Right ventricle myocardium superior (tissue), 1 donor: Measurements from ENCODE around the gene CCDC106. TPM values are rescaled to one million over a fixed set of nuclear protein-coding genes. Genes with fewer than 3 reads are reported as not detected.
A peak's percentile ranks its signal among the peaks of the same experiment; 100 is the strongest.

Experiments
- ATAC-seq: fragments of 200-7000 bp; cut with Tn5 transposase; one replicate; pipeline ENCODE4 v1.9.1; 2020; ENCODE audit warnings: mild to moderate bottlenecking; ENCODE audit not compliant: poor library complexity
- DNase-seq: peaks from one replicate; pipeline ENCODE4 v3.0.0-alpha.2; 2020
- intact Hi-C: fragments of 100-400 bp; cut with DNase I; formaldehyde crosslinking; loops from one replicate; pipeline ENCODE4 v1.11.2; 2022
- total RNA-seq: library from RNA; stranded (reverse); fragmentation: NEBNext Ultra II Directional; extraction: Animal tissue kit (Norgen Biotek cat#: 25700); gene quantifications from one replicate; pipeline ENCODE4 v1.2.1, GENCODE V29; 2021
- donor health status: DM: no; HTN: yes; CAD: no; lungs with severe emphysema.

Gene CCDC106
- total RNA-seq, 1 donor from 2014 or later, result 20.5 TPM

DNA sequence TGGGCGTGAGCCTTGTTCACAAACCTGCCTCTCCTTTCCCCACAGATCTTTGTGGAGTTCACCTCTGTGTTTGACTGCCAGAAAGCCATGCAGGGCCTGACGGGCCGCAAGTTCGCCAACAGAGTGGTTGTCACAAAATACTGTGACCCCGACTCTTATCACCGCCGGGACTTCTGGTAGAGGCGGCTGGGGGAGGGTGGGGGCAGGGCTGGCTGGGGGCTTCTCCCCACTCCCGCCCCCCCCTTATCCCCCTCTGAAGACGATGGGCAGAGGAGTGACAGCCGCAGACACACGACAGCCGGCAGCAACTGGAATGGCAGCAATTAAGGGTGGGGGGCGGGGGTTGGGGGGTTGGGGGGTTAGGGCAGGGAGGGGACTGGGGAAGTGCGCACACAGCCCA lies 25.9 kb downstream of the CCDC106 start:
- ATAC-seq (no peak), DNase-seq (no peak)
- intact Hi-C loops, result no loop called here

DNA sequence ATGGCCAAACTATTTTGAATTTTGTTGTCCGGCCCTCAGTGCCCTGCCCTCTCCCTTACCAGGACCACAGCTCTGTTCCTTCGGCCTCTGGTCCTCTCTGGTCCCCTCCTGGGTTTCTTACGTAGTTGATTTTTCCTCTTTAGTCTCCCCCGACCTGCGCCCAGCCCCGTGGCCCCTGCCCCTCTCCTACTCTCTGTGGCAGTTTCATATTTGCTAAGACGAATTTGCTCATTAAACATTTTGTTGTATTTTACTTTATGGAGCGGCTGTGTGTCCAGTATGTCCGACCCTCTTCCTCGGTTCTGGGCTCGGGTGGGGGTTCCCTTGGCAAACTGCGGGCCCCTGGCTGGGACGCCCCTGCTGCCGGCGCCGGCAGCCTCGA lies 26.4 kb downstream of the CCDC106 start:
- ATAC-seq, result no peak
- intact Hi-C loops, result no loop called here
- no peak for DNase-seq

DNA sequence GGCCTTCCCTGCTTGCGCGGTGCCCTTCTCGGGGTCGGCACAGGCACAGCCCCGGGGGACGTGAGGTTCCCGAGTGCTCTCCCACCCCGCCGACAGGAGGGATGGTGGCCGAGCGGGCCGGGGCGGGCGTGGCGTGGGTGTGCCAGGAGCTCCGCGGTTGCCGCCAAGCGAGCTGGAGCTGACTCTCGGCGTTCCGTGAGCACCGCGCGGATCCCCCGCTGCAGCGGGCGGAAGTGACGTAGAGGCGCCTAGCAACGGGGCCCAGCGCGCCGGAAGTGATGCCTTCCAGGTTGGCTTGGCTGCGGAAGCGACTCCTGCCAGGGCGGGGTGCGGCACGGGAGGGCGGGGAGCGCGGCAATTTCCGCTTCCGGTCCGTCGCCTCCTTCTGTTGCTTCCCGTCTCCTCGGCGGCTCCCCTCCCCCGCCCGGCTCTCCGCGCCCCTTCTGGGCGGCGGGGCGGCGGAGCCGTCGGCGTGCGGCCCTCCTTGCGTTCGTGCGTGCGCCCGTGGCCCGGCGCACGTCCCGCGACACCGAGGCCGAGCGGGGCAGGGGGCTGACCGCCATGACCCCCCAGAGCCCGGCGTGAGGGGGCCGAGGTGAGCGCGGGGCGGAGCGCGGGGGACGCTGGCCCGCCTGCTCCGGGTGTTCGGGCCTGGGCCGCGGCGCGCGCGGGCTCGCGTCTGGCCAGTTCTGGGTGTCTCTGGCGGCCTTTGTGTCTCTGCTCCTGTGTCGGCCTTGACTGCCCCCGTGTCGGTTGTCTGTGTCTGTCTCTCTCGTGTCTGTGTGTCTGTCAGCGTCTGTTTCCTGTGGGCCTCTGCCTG lies 27.0 kb downstream of the CCDC106 start, which contains the start of gene EPN1:
Gene EPN1, plus strand, starts transcription at position 386 of the 820 bp plus-strand sequence. CDS start 3,402 bp downstream, outside the sequence.
- DNase-seq (peak; percentile 98), ATAC-seq (peak; percentile 92)
- intact Hi-C loops, result no loop called here

DNA sequence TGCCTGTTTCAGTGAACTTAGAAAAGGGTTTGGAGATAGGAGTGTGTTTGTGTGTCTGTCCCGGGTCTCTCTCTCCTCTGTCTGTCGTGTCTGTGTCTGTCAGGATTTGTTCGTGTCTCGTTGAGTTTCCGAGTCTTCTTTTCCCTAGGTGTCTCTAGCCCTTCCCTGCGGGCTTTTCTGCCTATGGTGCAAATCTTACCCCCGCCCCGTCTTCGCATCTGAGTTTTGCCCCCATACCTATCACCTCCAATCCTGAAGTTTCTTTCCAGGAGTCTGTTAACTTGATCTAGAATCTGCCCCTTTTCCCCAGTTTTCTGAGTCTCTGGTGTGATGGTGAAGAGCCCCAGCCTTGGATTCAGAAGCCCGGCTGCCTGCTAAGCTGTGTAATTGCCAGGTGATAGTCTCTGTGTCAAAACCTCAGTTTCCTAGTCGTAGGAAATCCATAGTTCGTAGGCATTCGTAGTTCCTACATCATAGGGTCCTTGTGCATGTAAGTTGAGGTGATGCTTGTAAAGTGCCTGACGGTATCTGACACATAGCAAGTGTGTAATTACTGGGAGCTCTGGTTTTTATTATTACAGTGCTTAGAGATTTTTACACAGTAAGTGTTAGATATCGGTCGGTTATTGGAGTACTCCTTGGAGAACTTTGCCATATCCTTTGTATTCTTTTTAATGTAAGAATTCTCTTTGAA lies 27.8 kb downstream of the CCDC106 start:
- DNase-seq (no peak), ATAC-seq (no peak)
- intact Hi-C loops, result no loop called here

DNA sequence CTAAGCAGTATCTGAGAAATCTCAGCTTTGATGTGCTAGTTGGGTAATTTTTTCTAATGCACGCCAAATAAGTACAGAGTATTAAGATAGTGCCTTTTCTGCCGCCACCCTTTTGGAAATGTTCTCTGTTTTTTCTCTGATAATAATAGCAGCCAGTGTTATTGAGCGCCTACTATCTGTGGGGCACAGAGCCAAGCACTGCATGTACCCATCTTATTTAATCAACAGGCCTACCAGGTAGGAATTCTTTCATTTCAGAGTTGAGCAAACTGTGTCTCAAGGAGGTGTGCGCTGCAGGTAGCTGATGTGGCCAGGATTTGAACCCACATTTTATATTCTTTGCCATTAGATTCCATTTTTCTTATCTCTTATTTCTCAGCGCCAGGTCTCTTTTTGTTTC lies 28.4 kb downstream of the CCDC106 start:
- intact Hi-C loops, result no loop called here
- no peak for DNase-seq
- ATAC-seq, result peak; percentile 10

DNA sequence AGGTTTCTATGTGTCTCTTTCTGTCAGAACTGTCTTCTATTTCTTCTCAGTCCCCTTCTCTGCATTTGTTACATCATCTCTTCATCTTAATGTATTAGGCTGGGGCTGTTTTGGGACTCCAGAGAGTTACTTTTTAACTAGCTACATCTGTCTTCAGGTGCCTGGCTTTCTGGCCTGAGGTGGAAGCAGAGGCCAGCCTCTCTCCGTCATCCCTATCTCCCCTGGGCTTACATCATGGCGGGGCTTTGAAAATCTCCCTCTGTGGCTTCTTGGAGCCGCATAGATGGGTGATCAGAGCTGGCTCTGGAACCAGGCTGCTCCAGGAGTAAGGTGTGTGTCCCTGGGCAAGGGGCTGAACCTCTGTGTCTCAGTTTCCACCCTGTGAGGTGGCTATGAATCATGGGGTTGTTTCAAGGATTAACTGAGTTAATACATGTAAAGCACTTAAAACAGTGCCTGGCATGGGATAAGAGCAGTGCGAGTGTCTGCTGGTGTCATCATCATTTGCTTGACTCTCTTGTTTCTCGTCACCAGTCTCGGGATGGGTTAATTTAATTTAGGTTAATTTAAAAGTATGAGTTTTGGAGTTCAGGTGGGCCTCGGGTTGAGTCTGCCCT lies 29.0 kb downstream of the CCDC106 start:
- ATAC-seq (no peak), DNase-seq (no peak)
- intact Hi-C loops, result no loop called here

DNA sequence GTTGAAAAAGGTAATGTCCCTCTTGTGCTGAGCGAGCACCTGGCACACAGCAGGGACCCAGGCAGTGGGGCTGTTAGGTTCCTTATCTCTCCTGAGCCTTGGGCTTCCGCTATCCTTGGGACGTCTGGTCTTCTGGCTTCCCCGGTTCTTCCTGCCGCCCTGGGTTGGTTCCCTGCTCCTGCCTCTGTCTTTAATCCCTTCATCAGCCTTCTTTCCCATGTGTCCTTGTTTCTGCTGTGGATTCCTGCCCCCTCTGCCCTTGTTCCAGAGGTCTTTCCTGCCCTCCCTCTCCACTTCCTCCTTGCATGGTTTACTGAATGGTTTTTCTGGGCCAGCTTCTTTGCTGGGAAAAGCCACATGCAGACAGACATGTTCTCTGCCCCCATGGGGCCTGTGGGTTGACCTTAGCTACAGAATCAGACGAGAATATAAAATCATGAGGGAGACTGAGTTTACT lies 29.6 kb downstream of the CCDC106 start:
- ATAC-seq (no peak), DNase-seq (no peak)
- intact Hi-C loops, result no loop called here

DNA sequence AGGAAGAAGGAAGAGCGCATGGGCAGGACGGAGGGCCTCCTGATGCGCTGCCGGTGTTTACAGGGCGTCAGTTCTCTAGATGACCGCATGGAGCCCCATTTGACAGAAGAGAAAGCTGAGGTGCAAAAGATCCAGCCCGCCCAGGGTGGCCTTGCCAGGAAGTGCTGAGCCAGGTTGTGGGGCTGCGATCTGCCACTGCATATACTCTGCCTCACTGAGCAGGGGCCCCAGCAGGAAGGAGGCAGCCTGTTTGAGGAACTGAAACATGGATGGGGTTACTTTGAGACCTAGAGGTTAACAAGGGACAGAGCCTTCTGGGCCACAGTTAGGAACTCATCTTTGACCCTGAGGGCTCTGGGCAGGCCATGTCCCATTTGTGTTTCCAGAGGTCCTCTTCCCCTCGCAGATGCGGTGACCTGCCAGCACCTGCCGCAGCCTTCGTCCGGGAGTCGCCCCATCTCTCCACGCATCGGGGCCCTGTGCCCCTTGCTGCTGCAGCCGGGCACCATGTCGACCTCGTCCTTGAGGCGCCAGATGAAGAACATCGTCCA lies 30.2 kb downstream of the CCDC106 start:
- peak; percentile 3 for ATAC-seq
- peak; percentile 65 for DNase-seq
- intact Hi-C loops, result no loop called here

DNA sequence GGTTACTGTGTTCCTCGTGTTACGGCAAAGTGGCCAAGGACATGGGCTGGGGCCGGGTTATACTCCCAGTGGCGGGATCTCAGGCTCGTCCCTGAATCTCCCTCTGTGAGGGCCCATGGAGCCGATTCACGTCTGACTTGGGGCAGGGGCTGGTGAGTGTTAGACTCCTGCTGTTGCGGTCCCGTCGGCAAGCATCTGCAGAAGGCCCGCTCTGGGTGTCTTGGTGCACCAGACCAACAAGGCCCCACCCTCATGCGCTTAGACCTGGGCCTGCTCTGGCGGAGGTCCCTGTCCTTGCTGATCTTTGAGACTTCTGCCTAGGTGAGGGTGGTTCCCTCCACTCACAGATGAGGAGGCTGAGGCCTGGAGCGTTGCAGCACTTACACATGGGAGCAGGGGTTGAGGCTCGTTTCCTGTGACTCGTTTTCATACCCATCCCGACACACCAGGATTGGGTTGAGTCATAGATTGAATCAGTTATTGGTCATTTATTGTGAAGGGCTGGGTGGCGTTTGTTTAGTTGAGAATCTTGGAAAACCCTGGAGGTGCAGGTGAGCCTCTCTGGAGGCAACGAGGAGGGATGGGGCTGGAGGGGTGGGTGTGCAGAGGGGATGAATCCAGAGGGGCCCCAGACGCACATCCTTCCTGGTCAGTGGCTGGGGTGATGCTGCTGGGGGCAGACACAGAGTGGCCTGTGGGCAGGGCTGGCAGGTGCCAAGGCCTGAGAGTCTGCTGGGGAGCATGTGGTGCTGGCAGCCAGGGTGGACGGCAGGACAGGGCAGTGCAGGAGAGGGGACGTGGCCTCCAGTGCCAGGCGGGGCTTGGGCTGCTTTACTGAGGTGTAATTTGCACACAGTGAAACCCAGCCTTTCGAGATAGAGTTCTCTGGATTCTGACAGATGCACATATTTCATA lies 31.6 kb downstream of the CCDC106 start:
- intact Hi-C loops, result no loop called here
- DNase-seq (no peak), ATAC-seq (no peak)

DNA sequence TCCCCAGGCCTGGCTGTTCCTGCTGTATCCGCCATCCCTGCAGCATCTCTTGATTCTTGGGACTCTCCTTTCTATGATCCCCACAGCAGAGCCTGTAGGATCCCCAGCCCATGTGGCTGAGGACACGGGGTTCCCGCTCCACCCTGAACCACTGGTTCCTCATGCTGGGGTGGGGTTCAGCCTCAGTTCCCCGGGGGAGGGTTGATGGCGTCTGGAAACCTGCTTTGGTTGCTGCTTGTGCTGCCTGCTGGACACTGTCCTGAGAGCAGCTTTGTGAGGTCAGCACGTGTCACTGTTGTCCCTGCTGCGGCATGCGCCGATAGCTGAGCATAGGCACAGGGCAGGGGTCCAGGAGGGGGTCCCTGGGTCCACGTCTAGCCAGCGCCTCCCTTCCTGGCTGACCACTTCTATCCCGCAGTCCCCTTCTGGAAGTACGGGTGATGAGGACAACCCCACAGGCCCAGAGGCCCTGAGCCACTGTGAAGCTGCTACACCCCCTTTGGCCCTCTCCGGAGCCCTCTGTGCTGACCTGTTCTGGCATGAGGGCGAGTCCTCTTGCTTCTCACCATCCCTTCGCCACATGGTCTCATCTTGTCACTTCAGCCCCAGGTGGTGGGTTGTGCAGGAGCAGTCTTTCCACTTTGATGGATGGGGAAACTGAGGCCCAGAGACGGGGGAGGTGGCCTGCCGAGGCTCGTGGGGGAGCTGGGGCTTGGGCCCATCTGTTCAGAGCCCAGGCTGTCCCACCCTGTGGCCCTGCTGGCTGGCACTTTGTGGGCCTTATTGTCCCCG lies 32.5 kb downstream of the CCDC106 start:
- intact Hi-C loops, result no loop called here
- no peak for ATAC-seq
- DNase-seq, result no peak

DNA sequence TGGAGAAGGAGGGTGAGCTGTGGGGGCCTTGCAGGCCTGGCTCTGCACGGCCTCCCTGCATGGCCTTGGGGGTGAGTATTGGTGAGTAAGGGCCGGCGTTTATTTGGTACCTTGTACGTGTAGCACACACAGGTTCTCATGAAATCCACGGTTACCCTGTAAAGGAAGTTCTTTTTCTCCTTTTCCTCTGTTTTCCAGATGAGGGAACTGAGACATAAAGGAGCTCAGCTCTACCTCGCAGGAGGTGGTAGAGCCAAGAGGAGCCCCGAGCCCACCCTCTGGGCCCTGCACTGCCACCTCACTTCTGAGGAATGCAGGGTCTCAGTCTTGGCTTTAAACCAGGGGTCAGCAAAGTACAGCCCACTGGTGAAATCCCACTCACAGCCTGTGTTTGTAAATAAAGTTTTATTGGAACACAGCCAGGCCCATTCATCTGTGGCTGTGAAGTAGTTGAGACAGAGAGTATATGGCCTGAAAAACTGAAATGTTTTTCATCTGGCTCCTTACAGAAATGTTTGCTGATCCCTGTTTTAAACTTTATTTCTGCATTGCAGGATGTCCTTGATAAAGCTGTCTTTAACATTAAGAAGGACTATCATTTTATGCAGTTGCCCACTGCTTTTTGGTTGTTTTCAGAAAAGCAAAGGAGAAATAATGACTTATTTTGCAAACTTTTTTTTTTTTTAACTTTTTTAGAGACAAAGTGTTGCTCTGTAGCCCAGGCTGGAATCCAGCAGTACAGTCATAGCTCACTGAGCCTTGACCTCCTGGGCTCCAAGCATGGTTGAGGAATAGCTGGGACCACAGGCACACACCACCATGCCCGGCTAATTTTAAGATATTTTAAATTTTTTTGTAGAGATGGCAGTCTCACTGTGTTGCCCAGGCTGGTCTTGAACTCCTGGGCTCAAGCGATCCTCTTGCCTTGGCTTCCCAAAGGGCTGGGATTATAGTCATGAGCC lies 33.4 kb downstream of the CCDC106 start:
- no peak for ATAC-seq
- DNase-seq, result no peak
- intact Hi-C loops, result no loop called here

DNA sequence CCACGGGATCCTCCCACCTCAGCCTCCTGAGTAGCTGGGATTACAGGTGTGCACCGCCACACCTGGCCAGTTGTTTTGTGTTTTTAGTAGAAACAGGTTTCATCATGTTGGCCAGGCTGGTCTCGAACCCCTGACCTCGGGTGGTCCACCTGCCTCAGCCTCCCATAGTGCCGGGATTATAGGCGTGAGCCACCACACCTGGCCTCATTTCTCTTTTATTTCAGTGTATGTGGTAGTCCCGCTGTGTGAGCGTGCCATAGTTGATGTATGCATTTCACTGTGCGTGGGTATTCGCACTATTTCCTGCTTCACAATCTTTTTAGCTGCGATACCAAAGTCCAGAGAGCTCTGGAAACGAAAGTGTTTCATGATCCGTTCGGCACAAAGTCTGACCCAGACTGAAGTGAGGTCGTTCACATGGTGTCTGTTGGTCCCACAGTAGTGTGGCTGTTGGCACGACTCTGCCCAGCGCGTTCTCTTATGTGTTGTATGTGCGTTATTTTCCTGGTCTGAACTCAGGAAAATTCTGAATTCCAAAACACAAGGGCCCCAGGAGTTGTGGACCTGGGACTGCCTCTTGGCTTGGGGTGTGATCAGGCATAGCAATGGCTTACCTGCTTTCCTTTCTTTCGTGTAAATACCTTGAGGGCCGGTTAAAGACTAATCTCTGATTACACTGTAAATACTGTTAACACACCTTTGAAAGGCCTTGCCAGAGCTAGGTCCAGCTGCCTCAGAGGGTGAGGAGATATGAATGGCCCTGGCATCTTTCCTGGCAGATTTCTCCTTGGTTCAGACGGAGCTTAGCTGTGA lies 35.6 kb downstream of the CCDC106 start:
- no peak for DNase-seq
- intact Hi-C loops, result no loop called here
- ATAC-seq, result no peak

DNA sequence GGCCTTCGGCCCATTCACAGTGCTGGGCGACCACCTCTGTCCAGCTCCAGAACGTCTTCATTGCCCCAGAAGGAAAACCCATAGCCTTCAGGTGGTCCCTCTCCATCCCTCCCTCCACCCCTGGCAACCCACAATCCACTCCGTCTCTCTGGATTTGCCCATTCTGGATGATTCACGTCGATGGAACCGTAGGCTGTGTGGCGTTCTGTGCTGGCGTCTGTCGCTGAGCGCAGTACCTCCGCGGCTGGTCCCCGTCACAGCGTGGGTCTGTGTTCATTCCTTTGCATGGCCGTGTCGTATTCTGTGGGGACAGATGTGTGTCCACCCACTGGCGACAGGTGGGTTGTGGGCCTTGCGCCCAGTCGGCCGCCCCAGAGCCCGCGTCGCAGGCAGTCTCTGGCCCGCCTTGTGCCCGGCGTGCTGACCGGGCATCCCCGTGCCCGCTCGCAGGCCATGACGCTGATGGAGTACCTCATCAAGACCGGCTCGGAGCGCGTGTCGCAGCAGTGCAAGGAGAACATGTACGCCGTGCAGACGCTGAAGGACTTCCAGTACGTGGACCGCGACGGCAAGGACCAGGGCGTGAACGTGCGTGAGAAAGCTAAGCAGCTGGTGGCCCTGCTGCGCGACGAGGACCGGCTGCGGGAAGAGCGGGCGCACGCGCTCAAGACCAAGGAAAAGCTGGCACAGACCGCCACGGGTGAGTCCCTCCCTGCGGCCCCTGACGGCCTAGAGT lies 37.1 kb downstream of the CCDC106 start:
- DNase-seq (no peak), ATAC-seq (no peak)
- intact Hi-C loops, result no loop called here

DNA sequence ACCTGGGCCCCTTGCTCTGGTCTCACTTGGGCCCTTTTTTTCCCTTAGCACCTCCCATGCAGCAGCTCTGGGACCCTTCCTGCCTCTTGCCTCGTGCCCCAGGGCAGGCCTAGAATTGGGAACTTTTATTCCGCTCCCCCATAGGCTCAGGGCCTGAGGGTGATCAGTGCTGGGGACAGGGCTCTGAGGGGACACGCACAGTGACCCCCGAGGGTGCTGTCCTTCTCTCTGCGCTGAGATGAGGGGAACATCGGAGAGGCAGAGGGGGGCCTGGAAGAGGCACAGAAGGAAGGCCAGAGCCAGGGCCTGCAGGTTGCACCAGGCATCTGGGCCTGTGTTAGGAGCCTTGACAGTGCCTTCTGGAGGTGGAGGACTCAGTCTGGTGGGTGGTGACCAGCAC lies 37.8 kb downstream of the CCDC106 start:
- intact Hi-C loops, result no loop called here
- ATAC-seq (no peak), DNase-seq (no peak)
